Hepatocyte (in vitro differentiated cells): ENCODE measurements around the gene TMOD1. TPM values are rescaled to one million over a fixed set of nuclear protein-coding genes. Genes with fewer than 3 reads are reported as not detected.
A peak's percentile ranks its signal among the peaks of the same experiment; 100 is the strongest.

Experiments used
- DNase-seq: peaks from one replicate; pipeline ENCODE4 v3.0.0-alpha.2; 2016; ENCODE audit warnings: low spot score
- H2AFZ ChIP-seq: fragments of 200-600 bp; sonication (generic); 2 replicates; pipeline ENCODE4 v1.6.0; 2016; ENCODE audit warnings: antibody characterized with exemption, mild to moderate bottlenecking
- H3K27ac ChIP-seq: fragments of 200-600 bp; sonication (generic); 2 replicates; pipeline ENCODE4 v1.5.1; 2016; ENCODE audit warnings: mild to moderate bottlenecking
- H3K27me3 ChIP-seq: fragments of 200-600 bp; sonication (generic); 2 replicates; pipeline ENCODE4 v1.6.1; 2016
- H3K36me3 ChIP-seq: fragments of 200-600 bp; sonication (generic); replicated peaks from 2 replicates; pipeline ENCODE4 v1.5.1; 2016; ENCODE audit warnings: low read depth; ENCODE audit not compliant: insufficient read depth
- H3K4me1 ChIP-seq: fragments of 200-600 bp; sonication (generic); 2 replicates; pipeline ENCODE4 v1.5.1; 2016; ENCODE audit warnings: mild to moderate bottlenecking, moderate library complexity; ENCODE audit not compliant: insufficient read depth
- H3K4me2 ChIP-seq: fragments of 200-600 bp; sonication (generic); 2 replicates; pipeline ENCODE4 v1.6.0; 2016
- H3K4me3 ChIP-seq: fragments of 200-600 bp; sonication (generic); 2 replicates; pipeline ENCODE4 v1.5.1; 2016; ENCODE audit warnings: mild to moderate bottlenecking
- H3K79me2 ChIP-seq: fragments of 200-600 bp; sonication (generic); 2 replicates; pipeline ENCODE4 v1.6.0; 2017; ENCODE audit warnings: mild to moderate bottlenecking
- H3K9me2 ChIP-seq: fragments of 200-600 bp; sonication (generic); replicated peaks from 2 replicates; pipeline ENCODE4 v1.6.0; 2017; ENCODE audit warnings: mild to moderate bottlenecking; ENCODE audit not compliant: insufficient read depth
- H3K9me3 ChIP-seq: fragments of 200-600 bp; sonication (generic); 2 replicates; pipeline ENCODE4 v1.5.1; 2016; ENCODE audit warnings: low read depth, mild to moderate bottlenecking
- H4K20me1 ChIP-seq: fragments of 200-600 bp; sonication (generic); 2 replicates; pipeline ENCODE4 v1.6.0; 2016; ENCODE audit warnings: mild to moderate bottlenecking; ENCODE audit not compliant: insufficient read depth, poor library complexity, severe bottlenecking
- EZH2 ChIP-seq: fragments of 200-600 bp; sonication (generic); IDR thresholded peaks from 2 replicates; pipeline ENCODE4 v1.6.1; 2016; ENCODE audit warnings: antibody characterized with exemption, mild to moderate bottlenecking, borderline replicate concordance
- EZH2phosphoT487 ChIP-seq: fragments of 200-600 bp; sonication (generic); IDR thresholded peaks from one replicate; pipeline ENCODE4 v1.6.1; 2018; ENCODE audit warnings: antibody characterized with exemption, mild to moderate bottlenecking, low read depth, moderate library complexity; ENCODE audit not compliant: unreplicated experiment, severe bottlenecking
- WGBS: methylation state at CpG from one replicate; pipeline ENCODE4 v1.1.6; 2016; ENCODE audit warnings: low lambda C conversion rate; ENCODE audit errors: missing lambda C conversion rate; 5-methylcytosine and 5-hydroxymethylcytosine counted together
- polyA plus RNA-seq: library from polyadenylated mRNA; unstranded; fragments of >200 nt; fragmentation: Nextera tagmentation; extraction: Ambion mirVana; gene quantifications from 2 replicates; pipeline ENCODE4 v1.2.1, GENCODE V29; 2016
- total RNA-seq: library from RNA; depleted of rRNA; stranded (reverse); fragments of >200 nt; gene quantifications from 2 replicates; pipeline ENCODE4 v1.2.3, GENCODE V29; 2014
- TF ChIP-seq, protein P1 (sequence below): fragments of 200-600 bp; sonication (generic); IDR thresholded peaks from 2 replicates; pipeline ENCODE4 v1.5.1; 2016; ENCODE audit warnings: antibody characterized with exemption, mild to moderate bottlenecking; ENCODE audit not compliant: poor library complexity

TMOD1 gene
- total and polyA plus RNA-seq, 2 experiments from 2014 or later = 0.47 to 3.5 TPM

DNA sequence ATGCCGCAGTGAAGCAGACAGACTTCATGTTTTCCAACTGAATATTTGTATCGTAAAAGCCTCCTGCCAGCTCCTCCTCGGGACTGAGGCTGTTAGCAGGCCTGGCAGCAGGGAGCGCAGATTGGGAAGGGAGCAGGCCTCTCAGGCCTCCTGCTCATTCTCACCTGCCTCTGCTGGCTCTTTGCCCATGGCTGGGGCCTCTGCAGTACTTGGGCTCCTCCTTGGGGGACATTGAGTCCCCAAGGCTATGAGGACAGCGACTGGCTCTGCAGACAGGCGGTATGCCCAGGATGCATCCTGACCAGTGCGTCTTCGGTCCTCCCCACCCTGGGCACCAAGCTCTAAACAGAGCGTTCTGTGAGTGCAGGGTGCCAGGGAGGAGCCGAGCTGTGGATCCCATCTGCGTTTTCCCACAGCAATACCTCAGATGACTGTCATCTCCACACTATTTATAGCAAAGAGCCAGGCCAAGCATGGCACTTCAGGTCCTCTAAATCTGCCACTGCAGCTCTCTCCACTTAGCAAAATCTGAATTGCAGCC is 93.0 kb downstream of the TMOD1 start:
- TF ChIP-seq, protein P1, sequence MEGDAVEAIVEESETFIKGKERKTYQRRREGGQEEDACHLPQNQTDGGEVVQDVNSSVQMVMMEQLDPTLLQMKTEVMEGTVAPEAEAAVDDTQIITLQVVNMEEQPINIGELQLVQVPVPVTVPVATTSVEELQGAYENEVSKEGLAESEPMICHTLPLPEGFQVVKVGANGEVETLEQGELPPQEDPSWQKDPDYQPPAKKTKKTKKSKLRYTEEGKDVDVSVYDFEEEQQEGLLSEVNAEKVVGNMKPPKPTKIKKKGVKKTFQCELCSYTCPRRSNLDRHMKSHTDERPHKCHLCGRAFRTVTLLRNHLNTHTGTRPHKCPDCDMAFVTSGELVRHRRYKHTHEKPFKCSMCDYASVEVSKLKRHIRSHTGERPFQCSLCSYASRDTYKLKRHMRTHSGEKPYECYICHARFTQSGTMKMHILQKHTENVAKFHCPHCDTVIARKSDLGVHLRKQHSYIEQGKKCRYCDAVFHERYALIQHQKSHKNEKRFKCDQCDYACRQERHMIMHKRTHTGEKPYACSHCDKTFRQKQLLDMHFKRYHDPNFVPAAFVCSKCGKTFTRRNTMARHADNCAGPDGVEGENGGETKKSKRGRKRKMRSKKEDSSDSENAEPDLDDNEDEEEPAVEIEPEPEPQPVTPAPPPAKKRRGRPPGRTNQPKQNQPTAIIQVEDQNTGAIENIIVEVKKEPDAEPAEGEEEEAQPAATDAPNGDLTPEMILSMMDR = no peak
- TF ChIP-seq EZH2phosphoT487 (no peak), EZH2 (no peak)
- H3K36me3 ChIP-seq = no peaks in the 10 kb centered on the region
- H3K79me2 ChIP-seq = no peaks in the 10 kb centered on the region
- no peaks in the 10 kb centered on the region for H4K20me1 ChIP-seq
- H3K4me3 ChIP-seq = no peak overlapping the region
- H3K27ac ChIP-seq = no peak overlapping the region
- H2AFZ ChIP-seq = no peak overlapping the region
- no peak for DNase-seq
- H3K27me3 ChIP-seq = no peaks in the 10 kb centered on the region
- no peaks in the 10 kb centered on the region for H3K9me2 ChIP-seq
- H3K4me1 ChIP-seq = no peaks in the 10 kb centered on the region
- H3K4me2 ChIP-seq = no peak overlapping the region
- 86% methylated on average over 11 of the region's 11 CpGs for WGBS
- no peaks in the 10 kb centered on the region for H3K9me3 ChIP-seq

DNA sequence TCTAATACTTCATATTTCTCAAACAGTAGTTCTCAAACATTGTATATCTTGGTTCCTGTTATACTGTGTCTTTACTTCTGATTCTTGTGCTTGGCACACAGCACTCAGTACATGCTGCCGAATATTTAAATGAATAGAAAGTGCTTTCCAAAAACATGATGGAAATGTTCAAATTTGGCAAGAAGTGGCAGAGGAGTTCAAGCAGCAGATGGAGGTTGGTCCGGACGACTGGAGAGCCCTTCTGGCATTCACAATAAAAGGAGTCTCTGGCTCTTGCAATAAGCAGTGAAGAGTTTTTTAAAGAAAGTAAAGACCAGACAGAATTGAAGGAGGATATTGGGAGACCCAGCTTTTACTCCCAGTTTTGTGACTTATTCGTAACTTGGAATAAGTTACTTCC is 95.4 kb downstream of the TMOD1 start:
- no peak overlapping the region for H3K4me2 ChIP-seq
- no peak overlapping the region for H3K4me3 ChIP-seq
- TF ChIP-seq EZH2 = no peak
- TF ChIP-seq EZH2phosphoT487 = no peak
- TF ChIP-seq, protein P1 = no peak
- no peaks in the 10 kb centered on the region for H3K36me3 ChIP-seq
- no peak overlapping the region for H3K27ac ChIP-seq
- WGBS = 92% methylated on average over 4 of the region's 4 CpGs
- no peaks in the 10 kb centered on the region for H3K27me3 ChIP-seq
- H3K9me3 ChIP-seq = no peaks in the 10 kb centered on the region
- H4K20me1 ChIP-seq = no peaks in the 10 kb centered on the region
- H3K4me1 ChIP-seq = no peaks in the 10 kb centered on the region
- H2AFZ ChIP-seq = no peak overlapping the region
- no peaks in the 10 kb centered on the region for H3K79me2 ChIP-seq
- DNase-seq = no peak
- H3K9me2 ChIP-seq = no peaks in the 10 kb centered on the region

DNA sequence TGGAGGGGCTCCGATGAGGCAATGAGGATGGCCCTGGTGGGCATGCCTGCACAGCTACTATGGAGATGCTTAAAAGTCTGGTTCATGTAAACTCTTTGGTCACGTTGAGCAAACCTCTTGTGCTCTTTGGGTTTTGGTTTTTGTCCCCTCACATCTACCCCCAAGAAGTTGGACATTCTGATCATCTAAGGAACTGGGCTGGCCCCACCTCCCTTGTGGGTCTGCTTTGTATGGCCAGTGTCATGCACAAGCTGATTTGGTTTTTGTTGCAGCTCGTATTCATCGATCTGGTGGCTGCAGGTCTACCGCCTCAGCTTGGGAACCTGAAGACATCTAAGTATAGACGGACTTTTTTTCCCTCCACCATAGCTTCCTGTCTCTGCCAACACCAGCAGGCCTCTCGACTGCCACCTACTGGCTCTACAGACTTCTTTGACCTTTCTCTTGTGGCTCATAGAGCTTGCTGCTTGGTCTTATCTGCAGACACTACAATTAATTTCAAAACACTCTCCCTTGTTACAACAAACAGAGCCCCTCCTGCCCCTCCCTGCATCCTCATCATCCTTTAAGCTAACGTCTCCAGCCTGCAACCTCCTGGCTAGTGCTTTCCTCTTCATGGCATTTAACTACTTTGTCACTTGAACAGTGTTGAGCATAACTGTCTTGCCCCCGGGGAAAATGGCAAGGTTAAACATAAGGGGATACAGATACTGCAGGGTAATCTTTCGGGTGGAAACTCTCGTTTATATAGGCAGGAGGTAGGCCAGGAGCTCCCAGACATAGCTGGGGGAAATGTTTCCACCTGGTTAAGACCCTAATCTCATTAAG is 97.2 kb downstream of the TMOD1 start:
- peak; percentile 90 for DNase-seq
- no peaks in the 10 kb centered on the region for H4K20me1 ChIP-seq
- H3K27ac ChIP-seq = no peak overlapping the region
- no peaks in the 10 kb centered on the region for H3K9me2 ChIP-seq
- no peaks in the 10 kb centered on the region for H3K27me3 ChIP-seq
- H3K79me2 ChIP-seq = no peaks in the 10 kb centered on the region
- H3K4me3 ChIP-seq = no peak overlapping the region
- no peaks in the 10 kb centered on the region for H3K36me3 ChIP-seq
- H2AFZ ChIP-seq = no peak overlapping the region
- no peaks in the 10 kb centered on the region for H3K9me3 ChIP-seq
- WGBS = 36% methylated on average over 11 of the region's 11 CpGs
- H3K4me1 ChIP-seq = no peaks in the 10 kb centered on the region
- H3K4me2 ChIP-seq = peak overlapping the region; percentile 47
- no peak for TF ChIP-seq EZH2
- no peak for TF ChIP-seq EZH2phosphoT487
- TF ChIP-seq, protein P1 = peak; percentile 79
